ENCODE measurements around the gene RAB11FIP2.

RAB11FIP2 gene

DNA sequence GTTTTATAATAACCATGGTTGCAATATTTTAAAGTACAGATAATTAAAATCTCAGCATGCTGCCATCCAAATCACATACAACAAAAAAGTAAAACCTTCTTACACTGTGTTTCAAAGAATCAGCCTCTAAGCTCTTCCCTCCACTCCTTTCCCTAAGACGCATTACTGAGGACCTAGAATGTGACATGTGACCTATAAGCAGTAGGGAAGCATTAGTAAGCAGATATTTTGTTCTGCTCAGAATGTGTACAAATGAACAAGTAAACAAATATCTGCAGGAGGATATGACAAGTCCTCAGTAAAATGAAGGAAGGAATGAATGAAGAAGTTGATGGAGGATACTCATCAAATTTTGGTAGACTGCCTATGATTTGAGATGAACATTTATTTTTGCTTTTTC is 49.1 kb downstream of the RAB11FIP2 start:
- H3K4me1 ChIP-seq (ENCODE audit: insufficient read depth, insufficient read length), result no peaks in the 10 kb centered on the region
- H3K4me3 ChIP-seq (ENCODE audit: insufficient read length, low read depth), result no peak overlapping the region
- H3K9me3 ChIP-seq (ENCODE audit: insufficient read depth, low read length), result no peaks in the 10 kb centered on the region
- no peak for DNase-seq (ENCODE audit: low read depth, low spot score)
- no peaks in the 10 kb centered on the region for H3K27me3 ChIP-seq (ENCODE audit: insufficient read depth, insufficient read length)
- no peak for TF ChIP-seq ZNF274 (IDR thresholded peaks at IDR 0.05; ENCODE audit: low read depth, low read length)
- TF ChIP-seq SUZ12 (IDR thresholded peaks at IDR 0.05; ENCODE audit: extremely low read depth, insufficient read depth, insufficient read length), result no peak
- no peak for TF ChIP-seq YY1 (IDR thresholded peaks at IDR 0.05; ENCODE audit: insufficient read depth, insufficient read length)
- no peak overlapping the region for H3K9ac ChIP-seq (ENCODE audit: insufficient read length, low read depth)
- H3K36me3 ChIP-seq (ENCODE audit: insufficient read depth, insufficient read length, low read length), result no peaks in the 10 kb centered on the region

DNA sequence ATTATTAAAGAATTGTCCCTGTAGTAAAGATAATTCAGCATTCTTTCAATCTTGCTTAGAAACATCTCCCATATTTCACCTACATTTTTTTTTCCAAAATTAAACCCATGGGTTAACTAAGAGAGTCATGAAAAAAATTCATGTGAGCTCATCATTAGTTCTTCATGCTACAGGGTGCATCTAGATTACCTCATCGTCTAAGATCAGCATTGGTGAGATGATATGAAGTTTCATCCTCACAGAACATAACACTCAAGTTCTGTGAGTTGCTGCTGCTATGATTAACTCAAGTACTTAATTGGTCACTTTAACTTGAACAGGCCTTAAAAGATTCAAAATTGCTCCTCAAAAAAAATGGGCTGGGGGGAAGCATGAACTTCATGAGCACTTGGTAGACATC is 50.0 kb downstream of the RAB11FIP2 start:
- no peak for TF ChIP-seq SUZ12 (IDR thresholded peaks at IDR 0.05; ENCODE audit: extremely low read depth, insufficient read depth, insufficient read length)
- no peak for TF ChIP-seq YY1 (IDR thresholded peaks at IDR 0.05; ENCODE audit: insufficient read depth, insufficient read length)
- TF ChIP-seq ZNF274 (IDR thresholded peaks at IDR 0.05; ENCODE audit: low read depth, low read length), result no peak

DNA sequence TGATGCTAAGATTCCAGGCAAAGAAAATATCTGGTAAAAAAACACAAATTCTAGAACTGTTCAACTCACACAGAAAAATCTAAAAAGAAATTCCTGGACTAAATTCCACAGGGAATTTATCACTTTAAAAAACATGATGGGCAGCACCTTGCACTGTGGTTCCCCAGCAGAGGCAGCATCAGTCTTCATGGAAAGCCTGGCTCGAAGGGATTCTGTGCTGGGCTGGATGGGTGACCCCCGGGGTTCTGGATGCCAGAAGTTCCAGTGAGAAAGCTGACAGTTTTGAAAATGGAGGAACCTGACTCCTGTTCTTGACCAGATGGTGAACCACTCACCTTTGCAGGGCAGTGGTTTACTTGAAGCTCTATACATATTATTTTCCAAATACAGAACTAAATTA is 52.0 kb downstream of the RAB11FIP2 start:
- H3K9me3 ChIP-seq (ENCODE audit: insufficient read depth, low read length), result no peaks in the 10 kb centered on the region
- no peak overlapping the region for H3K4me3 ChIP-seq (ENCODE audit: insufficient read length, low read depth)
- TF ChIP-seq SUZ12 (IDR thresholded peaks at IDR 0.05; ENCODE audit: extremely low read depth, insufficient read depth, insufficient read length), result no peak
- no peak for TF ChIP-seq ZNF274 (IDR thresholded peaks at IDR 0.05; ENCODE audit: low read depth, low read length)
- TF ChIP-seq YY1 (IDR thresholded peaks at IDR 0.05; ENCODE audit: insufficient read depth, insufficient read length), result no peak
- no peaks in the 10 kb centered on the region for H3K27me3 ChIP-seq (ENCODE audit: insufficient read depth, insufficient read length)
- H3K4me1 ChIP-seq (ENCODE audit: insufficient read depth, insufficient read length), result no peaks in the 10 kb centered on the region
- H3K36me3 ChIP-seq (ENCODE audit: insufficient read depth, insufficient read length, low read length), result no peaks in the 10 kb centered on the region
- no peak for DNase-seq (ENCODE audit: low read depth, low spot score)
- no peak overlapping the region for H3K9ac ChIP-seq (ENCODE audit: insufficient read length, low read depth)

More for the DNA sequence above, 50.0 kb downstream of the RAB11FIP2 start:
- Histone ChIP-seq H3K27me3 (ENCODE audit: insufficient read depth, insufficient read length) (no peaks in the 10 kb centered on the region), H3K4me1 (ENCODE audit: insufficient read depth, insufficient read length) (no peaks in the 10 kb centered on the region), H3K9ac (ENCODE audit: insufficient read length, low read depth) (no peak overlapping the region), H3K36me3 (ENCODE audit: insufficient read depth, insufficient read length, low read length) (no peaks in the 10 kb centered on the region), H3K4me3 (ENCODE audit: insufficient read length, low read depth) (no peak overlapping the region), H3K9me3 (ENCODE audit: insufficient read depth, low read length) (no peaks in the 10 kb centered on the region)
- no peak for DNase-seq (ENCODE audit: low read depth, low spot score)

DNA sequence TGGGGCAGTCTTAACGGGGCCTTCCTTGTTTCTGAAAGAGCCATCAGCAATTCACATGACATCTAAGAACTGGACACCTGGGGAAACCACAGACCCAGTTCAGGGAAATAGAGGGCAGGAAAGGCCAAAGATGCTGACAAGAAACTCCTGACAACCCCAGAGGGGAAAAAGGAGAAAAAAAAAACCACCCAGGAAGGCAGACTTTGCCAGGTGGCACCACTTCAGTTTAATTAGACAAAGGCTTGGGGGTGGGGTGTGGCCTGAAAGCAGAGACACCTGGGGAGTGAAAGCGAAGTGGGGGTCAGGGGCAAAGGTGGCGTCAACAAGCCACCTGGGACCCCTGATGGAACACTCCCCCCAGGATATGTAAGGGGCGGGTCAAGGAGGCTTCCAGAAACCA is 53.6 kb downstream of the RAB11FIP2 start:
- no peaks in the 10 kb centered on the region for H3K36me3 ChIP-seq (ENCODE audit: insufficient read depth, insufficient read length, low read length)
- TF ChIP-seq YY1 (IDR thresholded peaks at IDR 0.05; ENCODE audit: insufficient read depth, insufficient read length) (no peak), SUZ12 (IDR thresholded peaks at IDR 0.05; ENCODE audit: extremely low read depth, insufficient read depth, insufficient read length) (no peak), ZNF274 (IDR thresholded peaks at IDR 0.05; ENCODE audit: low read depth, low read length) (no peak)

DNA sequence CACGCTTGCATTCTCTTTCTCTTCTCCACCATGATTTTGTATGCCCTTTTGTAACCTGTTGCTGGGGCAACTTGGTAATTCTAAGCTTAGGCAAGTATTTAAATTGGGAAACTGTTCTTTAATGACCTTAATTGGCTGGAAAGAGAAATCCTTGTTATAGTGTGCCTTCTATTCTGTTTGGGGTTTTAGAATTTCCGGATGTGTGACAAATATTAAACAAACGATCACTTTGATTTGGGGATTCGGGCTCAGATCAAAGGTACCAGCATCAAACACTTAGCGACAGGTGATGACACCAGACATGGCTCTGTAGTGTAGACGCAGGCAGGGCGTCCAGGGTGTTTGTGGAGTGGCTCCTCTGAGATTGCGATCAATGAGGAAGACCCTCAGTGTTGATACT is 55.0 kb downstream of the RAB11FIP2 start:
- TF ChIP-seq YY1 (IDR thresholded peaks at IDR 0.05; ENCODE audit: insufficient read depth, insufficient read length) (no peak), SUZ12 (IDR thresholded peaks at IDR 0.05; ENCODE audit: extremely low read depth, insufficient read depth, insufficient read length) (no peak), ZNF274 (IDR thresholded peaks at IDR 0.05; ENCODE audit: low read depth, low read length) (no peak)
- Histone ChIP-seq H3K27me3 (ENCODE audit: insufficient read depth, insufficient read length) (no peaks in the 10 kb centered on the region), H3K36me3 (ENCODE audit: insufficient read depth, insufficient read length, low read length) (no peaks in the 10 kb centered on the region), H3K9ac (ENCODE audit: insufficient read length, low read depth) (no peak overlapping the region), H3K4me3 (ENCODE audit: insufficient read length, low read depth) (no peak overlapping the region), H3K4me1 (ENCODE audit: insufficient read depth, insufficient read length) (no peaks in the 10 kb centered on the region), H3K9me3 (ENCODE audit: insufficient read depth, low read length) (no peaks in the 10 kb centered on the region)
- DNase-seq (ENCODE audit: low read depth, low spot score), result no peak

More for the DNA sequence above, 53.6 kb downstream of the RAB11FIP2 start:
- DNase-seq (ENCODE audit: low read depth, low spot score), result no peak
- Histone ChIP-seq H3K27me3 (ENCODE audit: insufficient read depth, insufficient read length) (no peaks in the 10 kb centered on the region), H3K4me3 (ENCODE audit: insufficient read length, low read depth) (no peak overlapping the region), H3K9ac (ENCODE audit: insufficient read length, low read depth) (no peak overlapping the region), H3K4me1 (ENCODE audit: insufficient read depth, insufficient read length) (no peaks in the 10 kb centered on the region), H3K9me3 (ENCODE audit: insufficient read depth, low read length) (no peaks in the 10 kb centered on the region)

DNA sequence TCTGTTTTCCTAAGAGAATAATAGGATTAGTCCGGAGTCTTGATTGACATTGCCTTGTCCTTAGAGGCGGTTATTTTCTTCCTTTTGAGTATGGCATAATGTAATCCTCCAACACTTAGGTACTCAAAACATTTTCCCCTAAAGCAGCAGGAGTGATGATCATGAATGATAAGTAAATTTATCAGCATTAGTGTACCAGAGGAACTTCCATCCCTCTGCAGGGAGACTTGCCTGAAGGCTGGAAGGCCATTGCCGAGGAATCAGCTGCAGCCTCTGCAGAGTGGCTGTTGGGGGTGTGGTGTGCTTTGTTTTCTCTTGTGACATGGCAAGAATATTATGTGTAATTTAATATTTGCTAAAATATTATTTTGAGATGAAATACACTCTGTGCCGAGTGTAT is 56.8 kb downstream of the RAB11FIP2 start:
- Histone ChIP-seq H3K4me1 (ENCODE audit: insufficient read depth, insufficient read length) (no peaks in the 10 kb centered on the region), H3K4me3 (ENCODE audit: insufficient read length, low read depth) (no peak overlapping the region), H3K36me3 (ENCODE audit: insufficient read depth, insufficient read length, low read length) (no peaks in the 10 kb centered on the region), H3K9ac (ENCODE audit: insufficient read length, low read depth) (no peak overlapping the region), H3K27me3 (ENCODE audit: insufficient read depth, insufficient read length) (no peaks in the 10 kb centered on the region), H3K9me3 (ENCODE audit: insufficient read depth, low read length) (no peaks in the 10 kb centered on the region)
- TF ChIP-seq ZNF274 (IDR thresholded peaks at IDR 0.05; ENCODE audit: low read depth, low read length) (no peak), SUZ12 (IDR thresholded peaks at IDR 0.05; ENCODE audit: extremely low read depth, insufficient read depth, insufficient read length) (no peak)
- no peak for DNase-seq (ENCODE audit: low read depth, low spot score)

DNA sequence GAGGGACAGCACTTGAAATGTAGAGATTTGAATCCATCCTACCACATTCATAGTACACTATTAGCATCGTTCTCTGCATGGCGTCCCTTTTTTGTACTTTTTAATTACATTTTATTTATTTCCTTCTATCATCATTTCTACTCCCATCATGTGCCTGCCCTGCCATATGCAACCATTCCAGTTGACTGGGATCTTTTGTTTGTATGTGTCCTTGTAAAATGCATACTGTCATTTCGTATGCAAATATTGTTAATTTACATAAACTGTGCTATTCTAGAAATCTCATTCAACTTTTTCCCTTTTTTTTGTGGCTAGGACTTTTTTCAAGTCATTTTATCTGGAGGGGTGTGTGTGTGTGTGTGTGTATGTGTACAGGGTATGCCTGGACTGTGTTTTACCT is 57.9 kb downstream of the RAB11FIP2 start:
- H3K9me3 ChIP-seq (ENCODE audit: insufficient read depth, low read length), result no peaks in the 10 kb centered on the region
- no peak overlapping the region for H3K4me3 ChIP-seq (ENCODE audit: insufficient read length, low read depth)
- no peaks in the 10 kb centered on the region for H3K27me3 ChIP-seq (ENCODE audit: insufficient read depth, insufficient read length)
- no peak overlapping the region for H3K9ac ChIP-seq (ENCODE audit: insufficient read length, low read depth)
- no peaks in the 10 kb centered on the region for H3K4me1 ChIP-seq (ENCODE audit: insufficient read depth, insufficient read length)
- H3K36me3 ChIP-seq (ENCODE audit: insufficient read depth, insufficient read length, low read length), result no peaks in the 10 kb centered on the region
- DNase-seq (ENCODE audit: low read depth, low spot score), result no peak
- no peak for TF ChIP-seq YY1 (IDR thresholded peaks at IDR 0.05; ENCODE audit: insufficient read depth, insufficient read length)
- TF ChIP-seq SUZ12 (IDR thresholded peaks at IDR 0.05; ENCODE audit: extremely low read depth, insufficient read depth, insufficient read length), result no peak

All from NT2/D1 (cell line).